NCI-H146 (cell line): ENCODE data around the gene SLC29A1.
"Not testable (repeated sequence)": the region's sequence is repeated elsewhere in the genome, so short reads cannot be mapped to it uniquely, and the experiment has no call there.

Experiments used
- DNase-seq: peaks from one replicate; lab custom pipeline; 2025; lab: John Stamatoyannopoulos, UW

SLC29A1 gene

GRCh38 chr6:44222486-44223318 lies 693 bp upstream of the SLC29A1 start:
- no peak for DNase-seq

GRCh38 chr6:44224029-44224964 lies 902 bp downstream of the SLC29A1 start:
- DNase-seq, result peak; percentile 84

- DNase-seq, result peak; percentile 61
These were observed 1.5 kb downstream of the SLC29A1 start for GRCh38 chr6:44224965-44225305.

- peak; percentile 98 for DNase-seq
These were observed 2.4 kb downstream of the SLC29A1 start for GRCh38 chr6:44225579-44226325.

- peak; percentile 32 for DNase-seq
These were observed 3.2 kb downstream of the SLC29A1 start for GRCh38 chr6:44226368-44227147.

GRCh38 chr6:44227148-44227793 lies 3.9 kb downstream of the SLC29A1 start:
- peak; percentile 33 for DNase-seq

- no peak for DNase-seq
These were observed 4.6 kb downstream of the SLC29A1 start for GRCh38 chr6:44228031-44228430.

GRCh38 chr6:44228433-44228832 lies 5.0 kb downstream of the SLC29A1 start:
- DNase-seq, result no peak

GRCh38 chr6:44228836-44229235 lies 5.4 kb downstream of the SLC29A1 start:
- no peak for DNase-seq

- DNase-seq, result no peak
These were observed 6.1 kb downstream of the SLC29A1 start for GRCh38 chr6:44229376-44230033.

GRCh38 chr6:44230034-44230675 lies 6.8 kb downstream of the SLC29A1 start:
- DNase-seq, result no peak

GRCh38 chr6:44231426-44231825 lies 8.0 kb downstream of the SLC29A1 start:
- DNase-seq, result not testable (repeated sequence)

- DNase-seq, result no peak
These were observed 9.5 kb downstream of the SLC29A1 start for GRCh38 chr6:44232676-44233566.

- DNase-seq, result no peak
These were observed 10.2 kb downstream of the SLC29A1 start for GRCh38 chr6:44233567-44234100.

- DNase-seq, result peak; percentile 43
These were observed 11.0 kb downstream of the SLC29A1 start for GRCh38 chr6:44234101-44235025.

- DNase-seq, result no peak
These were observed 11.9 kb downstream of the SLC29A1 start for GRCh38 chr6:44235269-44235668.

- DNase-seq, result no peak
These were observed 12.6 kb downstream of the SLC29A1 start for GRCh38 chr6:44235891-44236516.
